Nasal cavity respiratory epithelium epithelial cell of viscerocranial mucosa (primary cell): ENCODE data around the gene ZSCAN26. TPM values are rescaled to one million over a fixed set of nuclear protein-coding genes. Genes with fewer than 3 reads are reported as not detected.

Experiments
- total RNA-seq: library from RNA; depleted of rRNA; stranded (reverse); fragments of >200 nt; gene quantifications from 2 replicates; pipeline ENCODE4 v1.2.3, GENCODE V29; 2014

The ZSCAN26 gene
- 6.2 and 10.8 TPM in 2 replicates for total RNA-seq

DNA sequence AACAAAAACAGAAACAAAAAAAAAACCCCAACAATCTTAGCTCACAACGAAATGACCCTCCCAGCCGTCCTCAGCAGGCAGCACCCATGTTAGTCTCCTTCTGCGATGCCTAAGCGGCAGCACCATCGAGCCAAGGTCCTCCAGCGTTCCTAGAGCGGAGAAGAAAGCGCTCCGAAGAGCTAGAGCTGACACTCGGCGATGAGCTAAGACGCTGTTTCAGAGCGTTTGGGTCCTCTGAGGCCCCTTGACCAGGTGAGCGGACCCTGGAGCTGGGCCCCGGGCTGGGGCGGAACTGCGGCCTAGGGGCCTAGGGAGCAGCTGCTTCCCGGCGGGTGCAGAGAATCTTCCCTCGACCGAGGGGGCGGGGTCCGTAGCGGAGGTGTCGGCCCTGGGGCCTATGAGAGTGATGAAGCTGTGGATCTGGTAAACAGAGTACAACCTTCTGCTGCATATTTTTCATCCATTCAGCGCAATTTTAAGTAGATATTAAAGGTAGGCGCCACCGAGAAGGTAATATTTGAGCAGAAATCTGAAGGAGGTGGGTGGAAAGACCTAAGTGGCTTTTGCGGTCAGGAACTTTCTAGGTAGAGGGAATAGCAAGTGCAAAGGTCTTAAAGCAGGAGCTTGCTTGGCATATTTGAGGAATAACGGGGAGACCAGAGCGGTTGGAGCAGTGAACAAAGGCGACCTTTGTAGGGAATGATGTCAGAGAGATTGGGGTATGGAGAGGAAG lies at the start of gene ZSCAN26:
ZSCAN26 (plus strand) TSS at position 182 of the 733 bp plus-strand sequence. CDS start 4,777 bp downstream, outside the sequence.

DNA sequence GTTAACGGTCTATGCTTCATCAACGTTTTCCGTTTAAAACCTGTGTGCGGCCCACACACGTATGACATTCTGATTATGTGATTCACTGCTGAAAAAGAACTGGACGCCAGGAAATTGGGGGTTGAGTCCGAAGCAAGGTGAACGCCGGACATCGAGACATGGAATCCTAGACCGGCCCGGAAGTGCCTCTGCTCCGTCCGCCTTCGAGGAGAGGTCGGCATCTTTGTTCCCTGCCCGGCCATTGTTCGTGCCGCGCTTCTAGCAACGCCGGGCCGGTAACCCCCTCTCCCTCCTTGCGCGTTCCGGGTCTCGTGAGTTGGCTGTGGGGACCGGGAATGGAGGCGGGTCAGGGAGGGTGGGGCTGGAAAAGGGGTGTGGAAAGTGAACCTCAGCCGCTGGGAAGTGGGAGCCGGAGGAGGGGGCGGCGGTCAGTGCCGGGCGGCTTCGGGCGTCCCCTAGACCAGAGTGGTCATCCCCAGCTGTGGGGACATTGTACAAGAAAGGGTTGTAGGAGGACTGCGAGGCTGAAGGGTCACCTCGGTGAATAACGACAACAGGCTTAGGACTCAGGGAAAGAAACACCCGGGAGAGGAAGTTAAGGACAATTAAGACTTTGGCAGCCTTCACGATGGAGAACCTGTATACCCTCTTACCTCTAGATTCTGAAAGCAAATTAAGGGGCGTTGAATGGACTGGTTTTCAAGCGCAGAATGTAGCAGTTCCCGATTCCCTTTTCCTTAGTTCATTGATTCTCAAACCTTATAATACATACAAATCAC lies 41.7 kb upstream of the ZSCAN26 start, which contains the start of gene ZSCAN9:
ZSCAN9 (plus strand) TSS at position 220 of the 779 bp plus-strand sequence. CDS start 1,810 bp downstream, outside the sequence.

DNA sequence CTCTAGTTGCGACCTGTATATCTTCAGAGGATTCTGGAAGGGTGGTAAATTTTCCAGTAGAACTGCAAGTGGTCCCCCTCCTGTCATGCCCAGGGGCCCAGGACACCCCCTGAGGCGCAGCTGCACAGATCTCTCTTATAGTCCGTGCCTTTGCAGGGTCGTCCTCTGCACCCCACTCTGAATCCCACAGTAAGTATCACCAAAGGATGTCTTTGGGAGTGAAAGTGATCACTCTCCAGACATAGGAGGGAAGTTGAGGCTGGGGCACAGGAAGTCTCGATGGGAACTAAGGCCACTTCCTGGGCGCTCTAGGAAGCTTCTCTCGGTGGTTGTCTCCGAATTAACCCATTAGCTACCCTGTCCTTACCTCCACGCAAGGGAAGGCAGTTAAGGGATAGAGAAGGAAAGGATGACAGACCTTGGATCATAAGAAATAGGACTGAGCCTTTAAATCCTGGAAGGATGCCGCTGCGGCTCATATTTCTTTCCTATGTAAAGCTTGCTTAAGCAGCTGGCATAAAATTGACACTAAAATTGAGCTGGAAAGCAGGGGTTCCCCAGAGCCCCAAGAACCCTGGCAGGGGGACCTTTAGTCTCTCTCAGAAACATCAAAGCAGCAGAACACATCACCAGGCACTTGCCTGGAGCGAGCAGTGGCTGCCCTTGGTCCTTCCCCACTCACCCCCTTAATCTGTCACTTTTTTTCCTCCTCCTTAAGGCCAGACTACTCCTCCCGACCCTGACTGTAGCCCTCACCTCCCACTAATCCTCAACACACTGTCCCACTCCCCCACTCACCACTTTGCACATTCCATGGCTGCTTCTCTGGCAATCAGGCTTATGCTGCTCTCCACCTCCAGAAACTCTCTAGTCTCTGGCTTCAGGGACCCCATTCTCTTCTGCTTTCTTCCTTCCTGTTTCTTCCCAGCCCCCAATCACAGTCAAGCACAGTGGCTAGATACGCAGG lies 14.7 kb upstream of the ZSCAN26 start, which contains the start of gene ZKSCAN4:
ZKSCAN4 (minus strand) TSS at position 261 of the 967 bp plus-strand sequence. CDS start 289 bp downstream, outside the sequence.

DNA sequence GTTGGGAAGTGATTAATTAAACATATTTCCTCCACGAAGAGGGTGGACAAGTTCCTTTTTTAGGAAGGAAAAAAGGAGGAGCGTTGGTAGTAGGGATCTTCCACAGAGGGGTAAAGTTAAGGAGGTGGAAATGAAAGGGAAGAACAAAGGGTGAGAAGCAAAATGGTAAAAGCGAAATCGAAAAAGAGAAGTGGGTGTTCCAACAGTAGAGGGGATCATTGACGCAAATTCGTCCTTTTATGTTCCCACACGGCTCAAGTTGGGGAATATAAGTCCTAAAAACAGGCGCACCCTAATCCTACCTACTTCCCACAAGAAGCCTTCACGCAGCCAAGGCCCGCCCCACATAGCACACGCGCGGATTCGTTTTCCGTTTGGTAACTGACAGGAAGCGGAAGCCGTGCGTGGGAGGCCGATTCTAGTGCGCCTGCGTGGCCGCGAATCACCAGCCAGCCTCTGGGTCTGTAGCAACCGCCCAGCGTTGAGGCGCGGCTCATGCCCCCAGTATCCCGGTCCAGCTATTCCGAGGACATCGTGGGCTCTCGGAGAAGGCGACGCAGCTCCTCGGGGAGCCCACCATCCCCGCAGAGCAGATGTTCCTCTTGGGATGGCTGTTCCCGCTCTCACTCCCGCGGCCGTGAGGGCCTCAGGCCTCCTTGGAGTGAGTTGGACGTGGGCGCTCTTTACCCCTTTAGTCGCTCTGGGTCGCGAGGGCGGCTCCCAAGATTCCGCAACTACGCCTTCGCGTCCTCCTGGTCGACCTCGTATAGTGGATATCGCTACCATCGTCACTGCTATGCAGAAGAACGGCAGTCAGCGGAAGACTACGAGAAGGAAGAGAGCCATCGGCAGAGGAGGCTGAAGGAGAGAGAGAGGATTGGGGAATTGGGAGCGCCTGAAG lies 7.8 kb upstream of the ZSCAN26 start, which contains the start of gene NKAPL:
NKAPL (plus strand) TSS at position 421 of the 901 bp plus-strand sequence; CDS start at position 496, 75 bp downstream.

DNA sequence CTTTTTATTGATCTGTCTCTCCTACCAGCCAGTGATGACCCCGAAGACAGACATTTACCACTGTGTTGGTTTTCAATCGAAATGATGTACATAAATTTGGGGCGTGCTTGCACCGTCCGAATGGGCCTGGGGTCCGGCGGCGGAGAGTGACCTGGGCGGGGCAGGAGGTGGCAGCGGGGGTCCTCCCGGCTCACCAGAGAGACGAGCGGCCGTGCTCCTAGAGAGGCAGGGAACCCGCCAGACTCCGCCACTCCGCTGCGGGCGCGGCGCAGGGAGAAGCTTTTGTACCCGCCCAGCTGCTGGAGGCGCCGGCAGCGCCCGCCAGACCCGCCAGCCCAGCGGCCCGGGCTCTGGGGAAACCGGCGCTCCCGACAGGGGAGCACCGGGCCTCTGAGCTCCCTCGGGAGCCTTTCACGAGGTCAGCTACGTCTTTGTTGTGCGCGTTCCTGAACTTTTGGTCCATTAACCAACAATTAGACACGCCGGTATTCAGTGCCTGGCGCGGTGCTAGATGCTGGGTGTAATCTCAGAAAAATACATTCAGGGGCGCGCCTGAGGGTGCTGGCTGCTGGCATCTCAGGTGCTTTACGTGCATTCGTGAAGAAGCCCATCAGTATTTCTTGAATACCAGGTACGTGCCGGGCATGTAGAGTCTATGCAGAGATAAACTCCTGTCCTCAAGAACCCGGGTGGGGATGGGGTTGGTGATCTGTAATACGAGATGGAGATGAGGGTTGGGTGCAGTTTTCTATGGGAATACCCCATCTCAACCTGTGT lies 14.5 kb downstream of the ZSCAN26 start, which contains the start of gene PGBD1:
PGBD1 (plus strand) TSS at position 285 of the 777 bp plus-strand sequence. CDS start 2,242 bp downstream, outside the sequence.

Other genes with a start within 250 kb of the ZSCAN26 start
- gene ZNF165, start 186.6 kb upstream of the ZSCAN26 start, total RNA-seq: 3.6 and 7.5 TPM in 2 replicates
- 5.6 and 10.3 TPM in 2 replicates for gene ZSCAN16, start 142.5 kb upstream of the ZSCAN26 start, total RNA-seq
- gene ZKSCAN8, start 125.3 kb upstream of the ZSCAN26 start, total RNA-seq: 7.2 and 15.9 TPM in 2 replicates
- gene ZSCAN9, start 41.9 kb upstream of the ZSCAN26 start, total RNA-seq: 9.9 and 16.6 TPM in 2 replicates
- 3.8 and 5.8 TPM in 2 replicates for gene ZKSCAN4, start 14.9 kb upstream of the ZSCAN26 start, total RNA-seq
- gene NKAPL, start 7.8 kb upstream of the ZSCAN26 start, total RNA-seq: 1.9 and 3.1 TPM in 2 replicates
- gene PGBD1, start 14.4 kb downstream of the ZSCAN26 start, total RNA-seq: 2.1 and 3.7 TPM in 2 replicates
- gene ZSCAN31, start 69.0 kb downstream of the ZSCAN26 start, total RNA-seq: 24.9 and 64.0 TPM in 2 replicates
- 3.1 and 6.5 TPM in 2 replicates for gene ZKSCAN3, start 82.8 kb downstream of the ZSCAN26 start, total RNA-seq
- 6.5 and 7.8 TPM in 2 replicates for gene ZSCAN12, start 132.6 kb downstream of the ZSCAN26 start, total RNA-seq
- gene ZSCAN23, start 176.3 kb downstream of the ZSCAN26 start, total RNA-seq: 1.7 and 7.2 TPM in 2 replicates
- not detected in 2 replicates for gene GPX6, start 248.7 kb downstream of the ZSCAN26 start, total RNA-seq